ENCODE results near the gene CENPU.

The CENPU gene

DNA sequence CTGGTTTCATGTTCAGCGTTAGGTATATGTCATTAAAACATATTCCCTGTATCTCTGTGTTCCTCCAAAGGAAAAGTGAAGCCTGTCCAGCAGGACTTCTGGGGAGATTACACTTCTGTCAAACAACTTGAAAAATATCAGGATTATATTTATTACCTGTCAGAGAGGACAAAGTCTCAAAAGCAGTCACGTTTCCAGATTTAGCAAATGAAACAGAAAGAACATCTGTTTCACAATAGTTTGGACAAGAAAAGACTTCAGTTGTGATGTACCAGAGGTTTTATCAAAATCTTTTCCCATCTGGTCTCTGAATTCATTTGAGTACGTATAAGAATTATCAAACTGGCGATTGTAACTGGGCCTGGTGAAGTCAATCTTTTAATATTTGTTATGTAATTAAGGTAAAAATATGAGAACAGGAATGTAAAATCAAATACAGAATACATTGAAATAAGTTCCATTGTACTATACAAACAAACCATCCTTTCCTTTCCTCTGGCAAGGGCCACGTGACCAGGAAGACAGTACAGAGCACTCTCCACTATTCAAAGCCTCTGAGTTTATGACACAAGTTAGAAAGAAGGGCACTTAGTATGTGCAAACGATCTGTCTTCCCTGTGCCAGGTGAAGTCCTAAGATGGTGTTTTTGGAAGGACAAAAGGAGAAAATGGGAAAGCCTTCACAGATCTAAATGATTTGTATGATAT lies 87.8 kb downstream of the CENPU start:
- H3K9me3 ChIP-seq (ENCODE audit: severe bottlenecking) = no peaks in the 10 kb centered on the region
- H3K27ac ChIP-seq (ENCODE audit: poor library complexity, severe bottlenecking) = no peak overlapping the region
- H3K4me3 ChIP-seq (ENCODE audit: severe bottlenecking) = no peak overlapping the region
- ATAC-seq (ENCODE audit: low read depth) (no peak), DNase-seq (ENCODE audit: low spot score) (no peak)
- H3K4me1 ChIP-seq (ENCODE audit: insufficient read depth, poor library complexity, severe bottlenecking) = peaks cover 13% of the 10 kb centered on the region
- peaks cover 15% of the 10 kb centered on the region for H3K36me3 ChIP-seq (ENCODE audit: low read depth)
- no peaks in the 10 kb centered on the region for H3K27me3 ChIP-seq (ENCODE audit: insufficient read depth, poor library complexity, severe bottlenecking)
- TF ChIP-seq, protein P1, sequence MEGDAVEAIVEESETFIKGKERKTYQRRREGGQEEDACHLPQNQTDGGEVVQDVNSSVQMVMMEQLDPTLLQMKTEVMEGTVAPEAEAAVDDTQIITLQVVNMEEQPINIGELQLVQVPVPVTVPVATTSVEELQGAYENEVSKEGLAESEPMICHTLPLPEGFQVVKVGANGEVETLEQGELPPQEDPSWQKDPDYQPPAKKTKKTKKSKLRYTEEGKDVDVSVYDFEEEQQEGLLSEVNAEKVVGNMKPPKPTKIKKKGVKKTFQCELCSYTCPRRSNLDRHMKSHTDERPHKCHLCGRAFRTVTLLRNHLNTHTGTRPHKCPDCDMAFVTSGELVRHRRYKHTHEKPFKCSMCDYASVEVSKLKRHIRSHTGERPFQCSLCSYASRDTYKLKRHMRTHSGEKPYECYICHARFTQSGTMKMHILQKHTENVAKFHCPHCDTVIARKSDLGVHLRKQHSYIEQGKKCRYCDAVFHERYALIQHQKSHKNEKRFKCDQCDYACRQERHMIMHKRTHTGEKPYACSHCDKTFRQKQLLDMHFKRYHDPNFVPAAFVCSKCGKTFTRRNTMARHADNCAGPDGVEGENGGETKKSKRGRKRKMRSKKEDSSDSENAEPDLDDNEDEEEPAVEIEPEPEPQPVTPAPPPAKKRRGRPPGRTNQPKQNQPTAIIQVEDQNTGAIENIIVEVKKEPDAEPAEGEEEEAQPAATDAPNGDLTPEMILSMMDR (IDR thresholded peaks at IDR 0.05; ENCODE audit: poor library complexity, severe bottlenecking) = no peak

DNA sequence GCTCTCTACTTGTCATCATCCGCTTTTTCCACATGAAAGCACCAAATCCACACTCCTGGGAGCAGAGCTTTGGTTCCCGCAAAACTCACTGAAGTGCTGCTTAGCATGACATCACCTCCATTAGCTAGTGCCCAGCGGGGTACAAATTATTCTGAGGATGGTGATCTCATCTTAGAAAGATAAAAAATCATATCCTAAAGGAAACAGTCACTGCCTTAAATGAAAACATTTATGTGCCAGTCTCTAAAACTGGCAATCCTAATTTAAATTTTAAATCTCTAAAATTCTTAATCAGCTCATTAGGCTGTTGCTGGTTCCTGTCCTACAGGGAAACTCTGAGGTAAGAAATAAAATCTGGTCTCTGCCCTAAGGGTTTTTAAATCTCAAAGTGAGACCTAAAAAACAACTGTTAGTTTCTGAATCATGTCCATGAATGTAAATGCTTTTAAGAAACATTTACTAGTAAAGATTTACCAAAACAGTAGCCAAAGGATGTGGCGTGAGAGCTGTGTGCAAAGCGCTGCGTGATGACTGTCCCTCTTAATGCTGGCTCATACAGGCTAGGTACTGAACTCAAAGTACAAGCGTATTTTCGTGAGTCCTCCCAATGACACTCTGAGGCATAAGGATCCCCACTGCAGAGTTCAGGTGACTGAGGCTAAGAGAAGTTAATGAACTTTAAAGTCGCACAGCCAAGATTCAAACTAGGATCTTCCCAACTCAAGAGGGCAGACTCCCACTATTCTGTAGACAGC lies 89.2 kb downstream of the CENPU start:
- H3K4me3 ChIP-seq (ENCODE audit: severe bottlenecking) = no peak overlapping the region
- DNase-seq (ENCODE audit: low spot score) (no peak), ATAC-seq (ENCODE audit: low read depth) (no peak)
- peaks cover 9% of the 10 kb centered on the region for H3K4me1 ChIP-seq (ENCODE audit: insufficient read depth, poor library complexity, severe bottlenecking)
- no peaks in the 10 kb centered on the region for H3K27me3 ChIP-seq (ENCODE audit: insufficient read depth, poor library complexity, severe bottlenecking)
- no peak overlapping the region for H3K27ac ChIP-seq (ENCODE audit: poor library complexity, severe bottlenecking)
- H3K36me3 ChIP-seq (ENCODE audit: low read depth) = peaks cover 15% of the 10 kb centered on the region
- TF ChIP-seq, protein P1 (IDR thresholded peaks at IDR 0.05; ENCODE audit: poor library complexity, severe bottlenecking) = no peak
- H3K9me3 ChIP-seq (ENCODE audit: severe bottlenecking) = no peaks in the 10 kb centered on the region

Measured in RWPE2 (cell line).